ENCODE data around the gene RNF207. TPM values are rescaled to one million over a fixed set of nuclear protein-coding genes. Genes with fewer than 3 reads are reported as not detected.

The RNF207 gene
- total RNA-seq, 1 experiment from 2014 or later = 95.4 TPM

DNA sequence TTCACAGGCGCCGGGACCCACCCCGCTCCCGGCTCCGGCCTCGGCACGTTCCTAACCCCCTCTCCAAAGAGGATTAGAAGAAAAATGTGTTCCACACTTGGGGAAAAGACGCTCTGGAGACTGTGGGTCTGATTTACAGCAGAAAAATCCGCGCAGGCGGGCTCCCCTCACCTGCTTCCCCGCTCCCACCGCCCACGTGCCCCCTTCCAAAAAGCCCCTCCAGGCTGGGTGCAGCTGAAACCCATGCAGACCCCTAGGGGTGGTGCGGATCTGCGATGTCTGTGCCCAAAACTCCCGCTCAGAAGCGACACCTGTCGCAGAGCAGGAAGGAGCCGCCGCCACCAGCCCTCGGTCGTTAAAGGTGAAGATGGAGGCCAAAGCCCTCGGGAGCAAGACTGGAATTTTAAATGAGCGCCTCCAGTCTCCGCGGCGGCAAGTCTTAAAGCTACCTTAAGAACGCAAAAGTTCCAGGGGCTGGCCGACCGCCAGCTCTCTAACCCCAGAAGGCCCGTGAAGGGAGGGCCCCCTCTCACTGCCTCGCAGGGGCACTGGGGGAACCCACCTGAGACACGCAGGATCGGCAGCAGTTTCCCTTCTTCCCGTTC is 25.1 kb upstream of the RNF207 start:
- ChIA-PET POLR2A (ENCODE audit: unreplicated experiment) (no interaction called here), CTCF (no interaction called here)
- no peak overlapping the region for H3K27ac ChIP-seq (ENCODE audit: low read length)
- peaks cover 27% of the 10 kb centered on the region for H3F3A ChIP-seq (ENCODE audit: low read length, unreplicated experiment)
- no peaks in the 10 kb centered on the region for H3K79me2 ChIP-seq (ENCODE audit: low read length)
- H2AFZ ChIP-seq (ENCODE audit: low read length) = no peak overlapping the region
- peaks cover 26% of the 10 kb centered on the region for H3K27me3 ChIP-seq (ENCODE audit: low read length)
- no peaks in the 10 kb centered on the region for H3K9me3 ChIP-seq (ENCODE audit: low read length)
- peaks cover 15% of the 10 kb centered on the region for H4K20me1 ChIP-seq (ENCODE audit: low read length)
- no peak for DNase-seq
- H3K4me2 ChIP-seq (ENCODE audit: low read length) = no peak overlapping the region
- BruUV-seq (replicated peaks) = no TSS peak
- peak; percentile 1 for TF ChIP-seq EZH2 (IDR thresholded peaks at IDR 0.05; ENCODE audit: low read length, unreplicated experiment)
- TF ChIP-seq, protein P1, sequence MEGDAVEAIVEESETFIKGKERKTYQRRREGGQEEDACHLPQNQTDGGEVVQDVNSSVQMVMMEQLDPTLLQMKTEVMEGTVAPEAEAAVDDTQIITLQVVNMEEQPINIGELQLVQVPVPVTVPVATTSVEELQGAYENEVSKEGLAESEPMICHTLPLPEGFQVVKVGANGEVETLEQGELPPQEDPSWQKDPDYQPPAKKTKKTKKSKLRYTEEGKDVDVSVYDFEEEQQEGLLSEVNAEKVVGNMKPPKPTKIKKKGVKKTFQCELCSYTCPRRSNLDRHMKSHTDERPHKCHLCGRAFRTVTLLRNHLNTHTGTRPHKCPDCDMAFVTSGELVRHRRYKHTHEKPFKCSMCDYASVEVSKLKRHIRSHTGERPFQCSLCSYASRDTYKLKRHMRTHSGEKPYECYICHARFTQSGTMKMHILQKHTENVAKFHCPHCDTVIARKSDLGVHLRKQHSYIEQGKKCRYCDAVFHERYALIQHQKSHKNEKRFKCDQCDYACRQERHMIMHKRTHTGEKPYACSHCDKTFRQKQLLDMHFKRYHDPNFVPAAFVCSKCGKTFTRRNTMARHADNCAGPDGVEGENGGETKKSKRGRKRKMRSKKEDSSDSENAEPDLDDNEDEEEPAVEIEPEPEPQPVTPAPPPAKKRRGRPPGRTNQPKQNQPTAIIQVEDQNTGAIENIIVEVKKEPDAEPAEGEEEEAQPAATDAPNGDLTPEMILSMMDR (conservative IDR thresholded peaks at IDR 0.05; ENCODE audit: low read depth, low read length) = no peak
- H3K4me1 ChIP-seq (ENCODE audit: insufficient read depth, low read length) = peaks cover 17% of the 10 kb centered on the region
- no peaks in the 10 kb centered on the region for H3K9me2 ChIP-seq (replicated peaks; ENCODE audit: low read length)
- no peak overlapping the region for H3K4me3 ChIP-seq (ENCODE audit: low read length)
- no peak for ATAC-seq
- peaks cover 8% of the 10 kb centered on the region for H3K36me3 ChIP-seq (ENCODE audit: low read depth, low read length)
- no peak overlapping the region for H3K9ac ChIP-seq (ENCODE audit: low read length)
- intact Hi-C loops (cut with micrococcal nuclease) = no loop called here

DNA sequence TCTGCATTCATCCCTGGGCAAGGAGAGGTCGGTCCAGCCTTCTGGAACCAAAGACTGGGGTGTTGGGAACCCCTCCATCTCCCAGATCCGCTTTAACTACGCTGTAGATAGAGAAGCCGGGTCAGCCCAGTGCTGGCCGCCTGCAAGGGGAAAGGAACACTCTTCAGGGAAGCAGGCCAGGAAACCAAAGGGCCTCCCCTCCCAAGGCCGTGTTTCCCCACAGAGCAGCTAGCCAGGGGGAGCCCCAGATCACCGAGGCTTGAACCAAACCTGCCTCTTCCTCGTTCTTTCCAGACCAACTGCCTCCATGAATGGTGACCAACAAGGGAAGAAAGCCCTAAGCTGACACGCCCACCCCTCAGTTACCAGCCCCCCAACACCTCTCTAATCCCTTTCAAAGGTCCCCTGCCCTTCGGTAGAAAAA is 24.6 kb upstream of the RNF207 start:
- H3K36me3 ChIP-seq (ENCODE audit: low read depth, low read length) = peaks cover 10% of the 10 kb centered on the region
- 0 out of 2 replicates have a peak overlapping the region, but pooled peaks have one; percentile 9 for H3K4me2 ChIP-seq (ENCODE audit: low read length)
- TF ChIP-seq EZH2phosphoT487 (IDR thresholded peaks at IDR 0.05; ENCODE audit: borderline replicate concordance, low read length) (no peak), EZH2 (IDR thresholded peaks at IDR 0.05; ENCODE audit: low read length, unreplicated experiment) (no peak)
- TF ChIP-seq, protein P1 (conservative IDR thresholded peaks at IDR 0.05; ENCODE audit: low read depth, low read length) = no peak
- ATAC-seq (no peak), DNase-seq (no peak)
- no peaks in the 10 kb centered on the region for H3K79me2 ChIP-seq (ENCODE audit: low read length)
- ChIA-PET CTCF (interaction anchor here (2.1 kb wide), 1 partner anchor 24 kb away, joined by 4 read pairs; no protein-coding TSS in a partner anchor), POLR2A (ENCODE audit: unreplicated experiment) (no interaction called here)
- H3K9ac ChIP-seq (ENCODE audit: low read length) = no peak overlapping the region
- peaks cover 17% of the 10 kb centered on the region for H3K4me1 ChIP-seq (ENCODE audit: insufficient read depth, low read length)
- H3F3A ChIP-seq (ENCODE audit: low read length, unreplicated experiment) = peaks cover 30% of the 10 kb centered on the region
- no peak overlapping the region for H2AFZ ChIP-seq (ENCODE audit: low read length)
- H3K4me3 ChIP-seq (ENCODE audit: low read length) = no peak overlapping the region
- no peaks in the 10 kb centered on the region for H3K9me3 ChIP-seq (ENCODE audit: low read length)
- H3K27ac ChIP-seq (ENCODE audit: low read length) = no peak overlapping the region
- no TSS peak for BruUV-seq (replicated peaks)
- H3K9me2 ChIP-seq (replicated peaks; ENCODE audit: low read length) = no peaks in the 10 kb centered on the region
- peaks cover 26% of the 10 kb centered on the region for H3K27me3 ChIP-seq (ENCODE audit: low read length)
- H4K20me1 ChIP-seq (ENCODE audit: low read length) = peaks cover 15% of the 10 kb centered on the region
- intact Hi-C loops (cut with micrococcal nuclease) = no loop called here

DNA sequence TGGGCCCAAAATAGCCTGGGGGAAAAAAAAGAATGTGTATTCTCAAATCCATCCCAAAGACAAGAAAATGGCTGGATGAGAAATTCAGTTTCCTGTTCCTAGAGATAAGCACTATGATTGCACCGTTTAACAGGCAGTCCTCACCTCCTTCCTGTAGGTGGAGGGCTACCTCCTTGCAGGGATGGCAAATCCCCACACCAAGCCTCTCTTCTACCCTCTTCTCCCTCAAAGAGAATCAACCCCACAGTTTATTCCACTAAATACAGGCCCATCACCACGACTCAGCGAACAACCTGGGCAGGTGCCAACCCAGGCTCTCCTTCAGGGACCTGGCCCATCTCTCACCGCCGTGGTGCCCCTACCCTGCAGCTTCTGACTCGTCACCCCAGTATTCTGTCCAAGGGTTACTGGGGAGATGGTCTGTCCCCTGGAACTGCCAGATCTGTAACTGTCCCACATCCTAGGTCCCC is 22.4 kb upstream of the RNF207 start:
- POLR2A ChIA-PET (ENCODE audit: unreplicated experiment) = no interaction called here

More for the DNA sequence above, 22.4 kb upstream of the RNF207 start:
- no peak overlapping the region for H2AFZ ChIP-seq (ENCODE audit: low read length)
- DNase-seq = peak; percentile 74
- H4K20me1 ChIP-seq (ENCODE audit: low read length) = peaks cover 34% of the 10 kb centered on the region
- no peaks in the 10 kb centered on the region for H3K9me3 ChIP-seq (ENCODE audit: low read length)
- no TSS peak for BruUV-seq (replicated peaks)
- no peak overlapping the region for H3K4me3 ChIP-seq (ENCODE audit: low read length)
- H3K27me3 ChIP-seq (ENCODE audit: low read length) = peaks cover 10% of the 10 kb centered on the region
- H3F3A ChIP-seq (ENCODE audit: low read length, unreplicated experiment) = peaks cover 36% of the 10 kb centered on the region
- H3K4me1 ChIP-seq (ENCODE audit: insufficient read depth, low read length) = peaks cover 17% of the 10 kb centered on the region
- H3K36me3 ChIP-seq (ENCODE audit: low read depth, low read length) = peaks cover 26% of the 10 kb centered on the region
- H3K79me2 ChIP-seq (ENCODE audit: low read length) = peaks cover 20% of the 10 kb centered on the region
- peak overlapping the region; percentile 10; the same call in 1 of the 2 replicates for H3K27ac ChIP-seq (ENCODE audit: low read length)
- peak; percentile 54 for ATAC-seq
- TF ChIP-seq, protein P1 (conservative IDR thresholded peaks at IDR 0.05; ENCODE audit: low read depth, low read length) = peak; percentile 54
- TF ChIP-seq EZH2phosphoT487 (IDR thresholded peaks at IDR 0.05; ENCODE audit: borderline replicate concordance, low read length) (no peak), EZH2 (IDR thresholded peaks at IDR 0.05; ENCODE audit: low read length, unreplicated experiment) (no peak)
- H3K9me2 ChIP-seq (replicated peaks; ENCODE audit: low read length) = no peaks in the 10 kb centered on the region
- peak overlapping the region; percentile 20 for H3K4me2 ChIP-seq (ENCODE audit: low read length)
- CTCF ChIA-PET = interaction anchor here (1.6 to 2.1 kb wide), 2 partner anchors 22 to 78 kb away, joined by 4 read pairs; no protein-coding TSS in a partner anchor
- intact Hi-C loops (cut with micrococcal nuclease) = no loop called here
- H3K9ac ChIP-seq (ENCODE audit: low read length) = no peak overlapping the region

All from PC-3 (cell line).